Measurements from ENCODE around the gene RASSF4. TPM values are rescaled to one million over a fixed set of nuclear protein-coding genes. Genes with fewer than 3 reads are reported as not detected.

RASSF4 gene
- total RNA-seq, 1 experiment from 2014 or later, result 11.5 TPM

GRCh38 chr10:44926751-44927351, 32.8 kb upstream of the RASSF4 start:
- H3K14ac ChIP-seq (ENCODE audit: insufficient read depth, low read length), result no peak overlapping the region
- no peak for TF ChIP-seq CTCF (conservative IDR thresholded peaks at IDR 0.05)
- H3K27ac Mint-ChIP-seq, result no peak overlapping the region
- H3K27me3 ChIP-seq (ENCODE audit: insufficient read depth, low read length), result no peaks in the 10 kb centered on the region
- no peaks in the 10 kb centered on the region for H3K4me1 ChIP-seq (ENCODE audit: insufficient read depth, low read length)
- no peak overlapping the region for H2AK5ac ChIP-seq (ENCODE audit: insufficient read length, low read length)
- H2BK5ac ChIP-seq (ENCODE audit: insufficient read length, low read length), result no peak overlapping the region
- H2BK12ac ChIP-seq (ENCODE audit: insufficient read length, low read depth, low read length), result no peak overlapping the region
- H3K56ac ChIP-seq (ENCODE audit: insufficient read length, low read depth, low read length), result no peak overlapping the region
- no peak overlapping the region for H3K9ac ChIP-seq (ENCODE audit: extremely low read depth, insufficient read length, low read length)
- no peak overlapping the region for H3K23ac ChIP-seq (ENCODE audit: insufficient read length, low read depth, low read length)
- H3K79me1 ChIP-seq (ENCODE audit: insufficient read depth, low read depth, low read length, poor library complexity, severe bottlenecking), result no peaks in the 10 kb centered on the region
- H4K5ac ChIP-seq (ENCODE audit: insufficient read length, low read depth, low read length), result no peak overlapping the region
- no peaks in the 10 kb centered on the region for H3K36me3 Mint-ChIP-seq (ENCODE audit: insufficient read depth in 1 of 3, low read depth in 3 of 3)
- peaks cover 0 to 5% of the 10 kb centered on the region in 2 experiments; a peak in 2 of 4 replicates for H3K4me1 Mint-ChIP-seq
- H4K8ac ChIP-seq (replicated peaks; ENCODE audit: insufficient read length, low read depth, low read length), result no peak overlapping the region
- H4K20me1 ChIP-seq (ENCODE audit: control insufficient read depth, insufficient read depth, insufficient read length), result no peaks in the 10 kb centered on the region
- no peaks in the 10 kb centered on the region for H3K23me2 ChIP-seq (ENCODE audit: insufficient read length, low read depth, low read length, poor library complexity, severe bottlenecking)
- no peaks in the 10 kb centered on the region; a peak in 2 of 5 replicates for H3K9me3 Mint-ChIP-seq
- no peaks in the 10 kb centered on the region for H3K79me2 ChIP-seq (ENCODE audit: insufficient read depth, low read length)
- no peak overlapping the region for H2BK15ac ChIP-seq (ENCODE audit: low read depth, low read length)
- no peak overlapping the region for H3K27ac ChIP-seq (ENCODE audit: insufficient read length, low read depth, low read length)
- no peak overlapping the region for H3K4ac ChIP-seq (ENCODE audit: low read depth, low read length)
- WGBS (ENCODE audit: extremely low coverage, insufficient read length, low lambda C conversion rate), result no CpG with 5 or more reads among the region's 10 CpGs
- no peak overlapping the region for H3K4me2 ChIP-seq (ENCODE audit: insufficient read depth, insufficient read length, low read length)
- H2AFZ ChIP-seq (ENCODE audit: low read length), result no peak overlapping the region
- no peak overlapping the region for H3K4me3 Mint-ChIP-seq
- no peak overlapping the region for H4K91ac ChIP-seq (ENCODE audit: insufficient read length, low read depth, low read length)
- no peak overlapping the region for H3T11ph ChIP-seq (ENCODE audit: low read length)
- peaks cover 20% of the 10 kb centered on the region for H3K27me3 Mint-ChIP-seq (ENCODE audit: low read depth)
- H3K9me3 ChIP-seq (ENCODE audit: control insufficient read depth, low read depth, low read length), result no peaks in the 10 kb centered on the region
- H3K18ac ChIP-seq (ENCODE audit: insufficient read length, low read depth, low read length), result no peak overlapping the region
- H2BK20ac ChIP-seq (ENCODE audit: low read depth, low read length, poor library complexity, severe bottlenecking), result no peak overlapping the region
- no peak overlapping the region for H2BK120ac ChIP-seq (ENCODE audit: low read depth, low read length, poor library complexity, severe bottlenecking)
- peak; percentile 18 for DNase-seq
